LNCAP (cell line): Measurements from ENCODE around the gene FDX2.

Experiments
- CTCF ChIP-seq: fragments of 450-650 bp; IDR thresholded peaks from 2 replicates; pipeline ENCODE4 v1.5.1; 2017; ENCODE audit warnings: mild to moderate bottlenecking

The FDX2 gene

GRCh38 chr19:10338940-10339339, 23.1 kb upstream of the FDX2 start:
- no peak for TF ChIP-seq CTCF

- TF ChIP-seq CTCF, result no peak
Observed at GRCh38 chr19:10335352-10335985, 19.7 kb upstream of the FDX2 start.

- no peak for TF ChIP-seq CTCF
Observed at GRCh38 chr19:10334588-10335351, 19.0 kb upstream of the FDX2 start.

GRCh38 chr19:10333758-10334587, 18.2 kb upstream of the FDX2 start:
- no peak for TF ChIP-seq CTCF

- TF ChIP-seq CTCF, result no peak
Observed at GRCh38 chr19:10332965-10333757, 17.3 kb upstream of the FDX2 start, which contains the start of gene RAVER1. Gene RAVER1 (minus strand): TSS chr19:10333529. CDS start chr19:10333507, 22 bp downstream.

- no peak for TF ChIP-seq CTCF
Observed at GRCh38 chr19:10332158-10332964, 16.5 kb upstream of the FDX2 start.
